ENCODE measurements around the gene FERMT3.

The FERMT3 gene

DNA sequence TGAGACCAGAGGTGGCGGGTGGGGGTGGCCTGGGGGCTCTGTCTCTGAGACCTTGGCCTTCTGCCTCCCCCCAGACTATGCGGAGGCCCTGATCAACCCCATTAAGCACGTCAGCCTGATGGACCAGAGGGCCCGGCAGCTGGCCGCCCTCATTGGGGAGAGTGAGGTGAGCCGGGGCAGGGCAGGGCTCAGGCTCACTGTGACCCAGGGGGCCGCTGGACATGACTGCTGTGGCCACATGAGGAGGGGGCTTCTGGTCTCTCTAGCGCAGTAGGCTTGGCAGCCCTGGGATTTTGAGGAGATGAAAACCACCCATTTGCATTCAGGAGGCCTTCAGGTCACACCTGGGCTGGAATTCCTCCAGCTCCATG is 57.4 kb downstream of the FERMT3 start:
- Histone ChIP-seq H3K9ac (ENCODE audit: low read depth in 1 of 2, low read length in 2 of 2) (no peak overlapping the region), H3K4me3 (ENCODE audit: low read depth in 1 of 2, low read length in 2 of 2) (no peak overlapping the region), H3K4me1 (ENCODE audit: control insufficient read depth in 1 of 2, insufficient read depth in 2 of 2, low read length in 2 of 2) (peaks cover 34 to 40% of the 10 kb centered on the region in 2 donors), H3K27ac (ENCODE audit: low read depth, low read length) (no peak overlapping the region), H3K36me3 (ENCODE audit: control insufficient read depth in 1 of 2, insufficient read depth in 2 of 2, low read length in 2 of 2) (peaks cover 62 to 80% of the 10 kb centered on the region in 2 donors), H3K9me3 (ENCODE audit: control insufficient read depth in 1 of 2, low read length in 2 of 2) (no peaks in the 10 kb centered on the region), H3K27me3 (ENCODE audit: control insufficient read depth in 1 of 2, insufficient read depth in 2 of 2, low read length in 2 of 2) (no peaks in the 10 kb centered on the region)

DNA sequence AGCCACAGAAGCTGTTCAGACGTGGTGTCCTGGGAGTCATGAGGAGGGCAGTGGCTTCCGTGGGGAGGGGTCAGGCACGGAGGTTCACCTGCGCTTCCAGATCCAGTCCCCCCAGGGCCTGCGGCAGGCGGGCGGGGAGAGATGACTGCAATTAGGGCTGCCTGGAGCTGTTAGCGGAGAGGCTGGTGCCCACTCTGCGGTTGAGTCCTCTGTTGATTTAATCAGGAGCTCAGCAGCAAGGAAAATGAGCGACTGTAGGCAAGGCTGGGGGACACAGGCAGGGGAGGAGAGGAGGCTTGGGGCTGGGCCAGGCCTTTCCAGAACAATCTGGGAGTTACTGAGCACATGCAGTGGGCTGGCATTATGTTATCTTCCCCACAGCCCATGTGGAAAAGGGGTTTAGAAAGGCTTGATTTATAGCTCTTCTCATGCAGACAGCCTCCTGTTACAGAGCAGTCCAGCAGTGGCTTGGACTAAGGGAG is 57.9 kb downstream of the FERMT3 start:
- H3K27me3 ChIP-seq (ENCODE audit: control insufficient read depth in 1 of 2, insufficient read depth in 2 of 2, low read length in 2 of 2): no peaks in the 10 kb centered on the region
- no peak overlapping the region for H3K27ac ChIP-seq (ENCODE audit: low read depth, low read length)
- H3K4me1 ChIP-seq (ENCODE audit: control insufficient read depth in 1 of 2, insufficient read depth in 2 of 2, low read length in 2 of 2): peaks cover 36 to 39% of the 10 kb centered on the region in 2 donors
- H3K9ac ChIP-seq (ENCODE audit: low read depth in 1 of 2, low read length in 2 of 2): no peak overlapping the region
- peaks cover 61 to 75% of the 10 kb centered on the region in 2 donors for H3K36me3 ChIP-seq (ENCODE audit: control insufficient read depth in 1 of 2, insufficient read depth in 2 of 2, low read length in 2 of 2)
- H3K9me3 ChIP-seq (ENCODE audit: control insufficient read depth in 1 of 2, low read length in 2 of 2): no peaks in the 10 kb centered on the region
- H3K4me3 ChIP-seq (ENCODE audit: low read depth in 1 of 2, low read length in 2 of 2): no peak overlapping the region

DNA sequence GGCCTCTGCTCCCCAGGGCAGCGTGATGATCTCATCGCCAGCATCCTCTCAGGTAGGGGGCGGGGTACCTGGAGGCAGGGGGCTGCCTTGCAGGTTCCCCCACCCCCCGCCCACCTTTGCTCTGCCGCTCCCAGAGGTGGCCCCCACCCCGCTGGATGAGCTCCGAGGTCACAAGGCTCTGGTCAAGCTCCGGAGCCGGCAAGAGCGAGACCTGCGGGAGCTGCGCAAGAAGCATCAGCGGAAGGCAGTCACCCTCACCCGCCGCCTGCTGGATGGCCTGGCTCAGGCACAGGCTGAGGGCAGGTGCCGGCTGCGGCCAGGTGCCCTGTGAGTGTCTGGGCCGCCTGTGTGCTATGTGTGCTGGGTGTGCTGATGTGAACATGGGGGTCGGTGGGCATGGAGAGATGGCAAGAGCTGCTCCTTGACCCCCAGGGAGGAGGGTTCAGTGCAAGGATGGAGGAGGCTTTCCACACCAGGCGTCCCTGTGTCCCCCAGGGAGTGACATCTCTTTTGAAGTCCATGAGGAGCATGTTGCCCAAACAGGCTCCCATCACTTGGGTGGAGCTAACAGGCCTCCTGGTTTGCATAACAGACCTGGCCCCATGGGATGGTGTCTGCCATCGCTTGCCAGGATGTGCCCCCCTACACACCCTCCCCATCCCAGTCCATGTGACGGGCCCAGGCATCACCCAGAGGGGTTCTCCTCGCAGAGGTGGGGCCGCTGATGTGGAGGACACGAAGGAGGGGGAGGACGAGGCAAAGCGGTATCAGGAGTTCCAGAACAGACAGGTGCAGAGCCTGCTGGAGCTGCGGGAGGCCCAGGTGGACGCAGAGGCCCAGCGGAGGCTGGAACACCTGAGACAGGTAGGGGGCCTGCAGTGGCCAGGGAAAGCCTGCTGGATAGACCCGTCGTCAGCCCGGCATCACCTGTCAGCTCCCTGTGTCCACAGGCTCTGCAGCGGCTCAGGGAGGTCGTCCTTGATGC is 58.9 kb downstream of the FERMT3 start:
- peaks cover 51 to 64% of the 10 kb centered on the region in 2 donors for H3K36me3 ChIP-seq (ENCODE audit: control insufficient read depth in 1 of 2, insufficient read depth in 2 of 2, low read length in 2 of 2)
- H3K27me3 ChIP-seq (ENCODE audit: control insufficient read depth in 1 of 2, insufficient read depth in 2 of 2, low read length in 2 of 2): no peaks in the 10 kb centered on the region
- H3K9ac ChIP-seq (ENCODE audit: low read depth in 1 of 2, low read length in 2 of 2): no peak overlapping the region
- no peaks in the 10 kb centered on the region for H3K9me3 ChIP-seq (ENCODE audit: control insufficient read depth in 1 of 2, low read length in 2 of 2)
- no peak overlapping the region for H3K27ac ChIP-seq (ENCODE audit: low read depth, low read length)
- no peak overlapping the region for H3K4me3 ChIP-seq (ENCODE audit: low read depth in 1 of 2, low read length in 2 of 2)
- peaks cover 36% of the 10 kb centered on the region in 2 donors for H3K4me1 ChIP-seq (ENCODE audit: control insufficient read depth in 1 of 2, insufficient read depth in 2 of 2, low read length in 2 of 2)

DNA sequence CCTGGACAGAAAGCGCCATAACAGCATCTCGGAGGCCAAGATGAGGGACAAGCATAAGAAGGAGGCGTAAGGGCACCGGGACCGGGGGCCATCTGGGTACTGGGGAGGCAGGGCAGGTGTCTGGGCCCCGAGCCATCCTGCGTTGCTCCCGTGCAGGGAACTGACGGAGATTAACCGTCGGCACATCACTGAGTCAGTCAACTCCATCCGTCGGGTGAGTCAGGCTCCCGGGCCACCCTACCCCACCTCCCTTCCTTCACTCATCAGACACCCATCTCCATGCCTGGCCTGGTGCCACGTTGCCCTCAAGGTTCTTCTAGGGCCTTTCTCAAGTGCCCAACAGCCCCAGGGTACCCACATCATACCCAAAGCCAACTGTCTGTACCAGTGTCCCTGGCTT is 59.8 kb downstream of the FERMT3 start:
- Histone ChIP-seq H3K36me3 (ENCODE audit: control insufficient read depth in 1 of 2, insufficient read depth in 2 of 2, low read length in 2 of 2) (peaks cover 47 to 56% of the 10 kb centered on the region in 2 donors), H3K27ac (ENCODE audit: low read depth, low read length) (no peak overlapping the region), H3K27me3 (ENCODE audit: control insufficient read depth in 1 of 2, insufficient read depth in 2 of 2, low read length in 2 of 2) (no peaks in the 10 kb centered on the region), H3K4me1 (ENCODE audit: control insufficient read depth in 1 of 2, insufficient read depth in 2 of 2, low read length in 2 of 2) (peaks cover 36 to 37% of the 10 kb centered on the region in 2 donors), H3K9me3 (ENCODE audit: control insufficient read depth in 1 of 2, low read length in 2 of 2) (no peaks in the 10 kb centered on the region), H3K9ac (ENCODE audit: low read depth in 1 of 2, low read length in 2 of 2) (no peak overlapping the region), H3K4me3 (ENCODE audit: low read depth in 1 of 2, low read length in 2 of 2) (no peak overlapping the region)

DNA sequence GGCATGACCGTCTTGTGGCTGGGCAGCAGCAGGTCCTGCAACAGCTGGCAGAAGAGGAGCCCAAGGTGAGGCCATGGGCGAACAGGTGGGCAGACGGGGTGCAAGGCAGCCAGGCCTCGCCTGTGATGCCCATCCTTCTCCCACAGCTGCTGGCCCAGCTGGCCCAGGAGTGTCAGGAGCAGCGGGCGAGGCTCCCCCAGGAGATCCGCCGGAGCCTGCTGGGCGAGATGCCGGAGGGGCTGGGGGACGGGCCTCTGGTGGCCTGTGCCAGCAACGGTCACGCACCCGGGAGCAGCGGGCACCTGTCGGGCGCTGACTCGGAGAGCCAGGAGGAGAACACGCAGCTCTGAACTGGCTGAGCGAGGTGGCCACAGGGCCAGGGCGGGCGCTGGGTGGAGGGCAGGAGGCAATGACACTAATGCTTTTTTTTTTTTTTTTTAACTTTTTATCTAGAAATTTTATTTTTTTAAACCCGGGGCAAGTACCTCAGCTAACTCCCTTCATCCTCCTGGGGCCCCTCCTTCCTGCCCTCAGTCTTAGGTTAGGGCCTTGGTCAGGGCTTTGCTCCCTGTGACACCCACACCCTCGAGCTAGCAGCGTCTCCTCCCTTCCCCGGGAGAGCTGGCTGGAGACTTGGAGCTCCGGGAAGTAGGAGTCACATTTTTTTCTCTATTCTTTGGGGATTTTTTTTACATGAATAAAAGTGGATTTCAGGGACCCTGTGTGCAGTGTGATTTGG is 60.9 kb downstream of the FERMT3 start:
- no peaks in the 10 kb centered on the region for H3K9me3 ChIP-seq (ENCODE audit: control insufficient read depth in 1 of 2, low read length in 2 of 2)
- no peak overlapping the region for H3K4me3 ChIP-seq (ENCODE audit: low read depth in 1 of 2, low read length in 2 of 2)
- H3K27ac ChIP-seq (ENCODE audit: low read depth, low read length): no peak overlapping the region
- H3K36me3 ChIP-seq (ENCODE audit: control insufficient read depth in 1 of 2, insufficient read depth in 2 of 2, low read length in 2 of 2): peaks cover 41 to 46% of the 10 kb centered on the region in 2 donors
- peak overlapping the region; percentile 67 to 83 for H3K9ac ChIP-seq (ENCODE audit: low read depth in 1 of 2, low read length in 2 of 2)
- H3K27me3 ChIP-seq (ENCODE audit: control insufficient read depth in 1 of 2, insufficient read depth in 2 of 2, low read length in 2 of 2): no peaks in the 10 kb centered on the region
- H3K4me1 ChIP-seq (ENCODE audit: control insufficient read depth in 1 of 2, insufficient read depth in 2 of 2, low read length in 2 of 2): peaks cover 46 to 47% of the 10 kb centered on the region in 2 donors

DNA sequence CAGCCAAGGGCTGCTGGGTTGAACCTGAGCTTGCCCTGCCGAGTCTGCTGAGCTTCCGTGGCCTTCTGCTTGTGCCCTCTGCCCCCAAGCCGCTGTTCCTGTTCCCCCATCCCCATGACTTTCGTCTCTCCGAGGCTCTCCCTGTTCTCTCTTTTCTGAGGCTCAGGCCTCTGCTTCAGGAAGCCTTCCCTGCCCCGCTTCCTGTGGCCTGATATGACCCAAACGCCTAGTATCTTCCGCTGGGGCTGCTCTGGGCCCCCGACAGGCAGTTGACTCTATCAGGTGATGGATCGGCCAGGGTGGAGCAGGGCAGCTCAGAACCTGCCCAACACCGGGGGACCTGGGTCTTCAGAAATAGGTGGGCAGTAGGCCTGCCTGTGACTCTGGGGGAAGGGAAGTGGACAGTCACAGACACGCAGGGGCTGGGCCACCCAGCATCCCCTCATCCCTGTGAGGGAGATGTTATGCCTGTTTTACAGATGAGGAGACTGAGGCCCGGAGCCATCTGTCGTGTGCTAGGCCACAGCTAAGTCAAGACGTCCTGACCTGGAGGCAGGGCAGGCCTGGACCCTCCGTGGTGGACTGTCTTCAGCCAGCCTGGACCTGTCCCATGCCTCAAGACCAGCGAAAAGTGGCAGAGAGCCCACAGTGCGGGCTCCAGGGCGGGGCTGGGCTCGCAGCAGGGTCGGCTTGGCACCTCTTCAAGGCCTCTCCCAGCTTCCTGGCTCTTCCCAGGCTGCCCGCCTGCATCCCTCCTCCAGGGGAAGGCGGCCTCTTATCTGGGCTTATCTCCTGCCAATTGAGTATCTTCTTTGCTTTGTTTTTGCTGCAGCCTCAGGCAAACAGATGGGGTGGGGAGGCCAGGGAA is 61.7 kb downstream of the FERMT3 start:
- Histone ChIP-seq H3K4me1 (ENCODE audit: control insufficient read depth in 1 of 2, insufficient read depth in 2 of 2, low read length in 2 of 2) (peaks cover 49 to 52% of the 10 kb centered on the region in 2 donors), H3K36me3 (ENCODE audit: control insufficient read depth in 1 of 2, insufficient read depth in 2 of 2, low read length in 2 of 2) (peaks cover 35 to 37% of the 10 kb centered on the region in 2 donors), H3K9ac (ENCODE audit: low read depth in 1 of 2, low read length in 2 of 2) (peak overlapping the region; percentile 67 to 83), H3K9me3 (ENCODE audit: control insufficient read depth in 1 of 2, low read length in 2 of 2) (no peaks in the 10 kb centered on the region), H3K27me3 (ENCODE audit: control insufficient read depth in 1 of 2, insufficient read depth in 2 of 2, low read length in 2 of 2) (no peaks in the 10 kb centered on the region), H3K27ac (ENCODE audit: low read depth, low read length) (peak overlapping the region; percentile 92), H3K4me3 (ENCODE audit: low read depth in 1 of 2, low read length in 2 of 2) (peak overlapping the region; percentile 71 to 77)

DNA sequence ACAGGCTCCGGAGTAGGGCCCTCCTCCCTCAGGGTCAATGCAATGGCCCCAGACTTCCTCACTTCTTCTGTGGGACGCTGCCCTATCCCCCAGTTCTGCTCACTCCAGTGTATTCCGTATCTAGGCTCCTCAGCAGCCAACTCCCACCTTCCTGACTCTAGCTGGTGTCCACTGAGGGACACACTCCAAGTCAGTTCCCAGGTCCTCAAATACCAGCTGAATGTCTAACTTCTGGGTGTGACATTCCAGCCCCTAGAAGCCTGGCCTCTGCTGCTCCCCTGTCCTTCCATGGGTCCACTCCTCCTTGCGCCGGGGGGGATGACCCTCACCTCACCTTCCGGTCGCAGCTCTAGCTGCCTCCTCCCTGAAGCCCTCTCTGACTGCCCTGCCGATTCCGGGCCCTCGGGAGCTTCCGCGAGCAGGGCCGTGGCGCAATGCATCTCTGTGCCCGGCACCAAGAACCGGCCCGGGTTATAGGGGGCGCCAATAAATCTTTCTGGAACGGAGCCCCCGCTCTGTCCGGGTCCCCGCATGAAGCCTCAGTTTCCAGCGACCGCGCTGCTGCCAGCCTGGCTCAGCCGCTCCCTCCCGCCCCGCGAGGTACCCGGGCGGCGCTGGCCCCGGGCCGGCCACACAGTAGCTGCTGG is 62.5 kb downstream of the FERMT3 start:
- H3K9me3 ChIP-seq (ENCODE audit: control insufficient read depth in 1 of 2, low read length in 2 of 2): no peaks in the 10 kb centered on the region
- peaks cover 29 to 30% of the 10 kb centered on the region in 2 donors for H3K36me3 ChIP-seq (ENCODE audit: control insufficient read depth in 1 of 2, insufficient read depth in 2 of 2, low read length in 2 of 2)
- H3K4me3 ChIP-seq (ENCODE audit: low read depth in 1 of 2, low read length in 2 of 2): peak overlapping the region; percentile 71 to 77
- no peaks in the 10 kb centered on the region for H3K27me3 ChIP-seq (ENCODE audit: control insufficient read depth in 1 of 2, insufficient read depth in 2 of 2, low read length in 2 of 2)
- H3K4me1 ChIP-seq (ENCODE audit: control insufficient read depth in 1 of 2, insufficient read depth in 2 of 2, low read length in 2 of 2): peaks cover 49 to 52% of the 10 kb centered on the region in 2 donors
- H3K27ac ChIP-seq (ENCODE audit: low read depth, low read length): peak overlapping the region; percentile 92
- H3K9ac ChIP-seq (ENCODE audit: low read depth in 1 of 2, low read length in 2 of 2): peak overlapping the region; percentile 67 to 83

DNA sequence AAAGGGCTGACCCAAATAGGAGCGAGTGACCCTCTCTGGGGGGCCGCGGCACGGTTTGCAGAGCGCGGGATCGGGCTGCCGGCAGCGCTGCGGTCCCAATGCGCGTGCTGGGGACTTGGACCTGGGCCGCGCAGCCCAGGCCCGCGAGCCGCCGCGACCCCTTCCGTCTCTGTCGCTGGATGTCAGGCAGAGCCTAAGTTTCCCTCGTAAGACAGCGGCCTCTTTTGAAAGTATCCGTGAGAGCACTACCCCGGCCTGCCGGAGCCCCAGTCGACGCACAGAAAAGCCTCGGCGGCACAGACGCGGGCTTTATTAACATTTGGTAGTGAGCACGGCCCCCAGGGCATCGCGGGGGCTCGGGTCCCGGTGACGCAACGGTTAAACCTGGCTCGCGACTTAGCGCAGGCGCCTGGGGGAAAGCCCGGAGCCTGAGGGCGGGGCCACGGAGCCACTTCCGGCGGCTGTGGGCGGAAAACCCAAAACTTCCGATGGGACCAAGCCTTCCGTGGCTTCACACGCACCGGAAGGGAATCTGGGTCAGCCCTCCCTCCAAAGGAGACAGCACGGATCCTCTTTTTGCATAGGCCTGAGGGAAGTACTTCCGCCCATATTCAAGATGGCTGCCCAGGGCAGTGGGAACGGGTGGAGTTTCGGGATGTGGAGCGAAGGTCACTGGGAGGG is 63.2 kb downstream of the FERMT3 start:
- Histone ChIP-seq H3K36me3 (ENCODE audit: control insufficient read depth in 1 of 2, insufficient read depth in 2 of 2, low read length in 2 of 2) (peaks cover 22 to 23% of the 10 kb centered on the region in 2 donors), H3K9ac (ENCODE audit: low read depth in 1 of 2, low read length in 2 of 2) (peak overlapping the region; percentile 78 to 83), H3K27ac (ENCODE audit: low read depth, low read length) (peak overlapping the region; percentile 95), H3K27me3 (ENCODE audit: control insufficient read depth in 1 of 2, insufficient read depth in 2 of 2, low read length in 2 of 2) (no peaks in the 10 kb centered on the region), H3K4me1 (ENCODE audit: control insufficient read depth in 1 of 2, insufficient read depth in 2 of 2, low read length in 2 of 2) (peaks cover 46 to 52% of the 10 kb centered on the region in 2 donors), H3K4me3 (ENCODE audit: low read depth in 1 of 2, low read length in 2 of 2) (peak overlapping the region; percentile 71 to 87), H3K9me3 (ENCODE audit: control insufficient read depth in 1 of 2, low read length in 2 of 2) (no peaks in the 10 kb centered on the region)
